Panc1 (cell line): Measurements from ENCODE around the gene THRAP3. TPM values are rescaled to one million over a fixed set of nuclear protein-coding genes. Genes with fewer than 3 reads are reported as not detected.
A peak's percentile ranks its signal among the peaks of the same experiment; 100 is the strongest.
"Not testable (repeated sequence)": the region's sequence is repeated elsewhere in the genome, so short reads cannot be mapped to it uniquely, and the experiment has no call there.

Experiments
- ATAC-seq: fragments of 200-7000 bp; cut with Tn5 transposase; 2 replicates; pipeline ENCODE4 v1.9.1; 2020; ENCODE audit warnings: mild to moderate bottlenecking, moderate library complexity
- BruUV-seq: library from RNA; stranded (reverse); fragments of 400-500 nt; replicated peaks from 2 replicates; lab custom pipeline; 2021; lab: Mats Ljungman, UMichigan
- CTCF ChIA-PET: fragments of 300-600 bp; sonication (Branson Sonifier 250); formaldehyde crosslinking; loops from one replicate; lab custom pipeline; 2022; ENCODE audit warnings: antibody characterized with exemption; lab: Charles Lee
- POLR2A ChIA-PET: fragments of 300-600 bp; sonication (Branson Sonifier 250); formaldehyde crosslinking; loops from one replicate; lab custom pipeline; 2022; ENCODE audit warnings: antibody characterized with exemption; lab: Charles Lee
- DNase-seq: peaks from one replicate; pipeline ENCODE4 v3.0.0-alpha.2; 2010; ENCODE audit warnings: low read depth, low spot score
- H3K27ac ChIP-seq: 2 replicates; pipeline ENCODE4 v1.5.1; 2011; ENCODE audit warnings: mild to moderate bottlenecking, low read length, inconsistent platforms
- H3K27me3 ChIP-seq: fragments of 200-500 bp; sonication (Bioruptor generic); 2 replicates; pipeline ENCODE4 v1.6.0; 2014; ENCODE audit warnings: low read length, inconsistent platforms; ENCODE audit not compliant: control insufficient read depth, insufficient read depth
- H3K36me3 ChIP-seq: fragments of 200-500 bp; sonication (Bioruptor generic); 2 replicates; pipeline ENCODE4 v1.5.1; 2014; ENCODE audit warnings: inconsistent platforms, mild to moderate bottlenecking, low read length, moderate library complexity; ENCODE audit not compliant: control insufficient read depth, insufficient read depth
- H3K4me1 ChIP-seq: 2 replicates; pipeline ENCODE4 v1.5.1; 2011; ENCODE audit warnings: inconsistent platforms, mild to moderate bottlenecking, low read length, moderate library complexity; ENCODE audit not compliant: control insufficient read depth, insufficient read depth
- H3K4me3 ChIP-seq, 2 experiments: 2 replicates each; pipeline ENCODE4 v1.5.1; 2011 to 2012; ENCODE audit warnings: low read depth in 2 of 2, low read length in 2 of 2, mild to moderate bottlenecking in 2 of 2, inconsistent platforms in 1 of 2, moderate library complexity in 1 of 2
- H3K9me3 ChIP-seq: fragments of 200-500 bp; sonication (Bioruptor generic); 2 replicates; pipeline ENCODE4 v1.5.1; 2014; ENCODE audit warnings: low read depth, mild to moderate bottlenecking, inconsistent platforms, low read length, moderate library complexity; ENCODE audit not compliant: control insufficient read depth, insufficient read depth
- CTCF ChIP-seq: fragments of 450-650 bp; IDR thresholded peaks from 2 replicates; pipeline ENCODE4 v1.5.1; 2017; ENCODE audit warnings: mild to moderate bottlenecking
- POLR2AphosphoS5 ChIP-seq: IDR thresholded peaks from 2 replicates; pipeline ENCODE4 v1.6.1; 2012; ENCODE audit warnings: mild to moderate bottlenecking, low read depth, low read length, moderate library complexity
- REST ChIP-seq, 2 experiments: IDR thresholded peaks; 2 replicates each; pipeline ENCODE4 v1.6.1; 2011 to 2012; ENCODE audit warnings: low read depth in 2 of 2, control low read depth in 1 of 2, low read length in 1 of 2, mild to moderate bottlenecking in 1 of 2, moderate library complexity in 1 of 2; ENCODE audit not compliant: insufficient read depth in 1 of 2
- SIN3A ChIP-seq: IDR thresholded peaks from 2 replicates; pipeline ENCODE4 v1.6.1; 2012; ENCODE audit warnings: low read depth, mild to moderate bottlenecking, low read length, moderate library complexity, borderline replicate concordance; ENCODE audit not compliant: insufficient read depth
- TCF7L2 ChIP-seq: IDR thresholded peaks from 2 replicates; pipeline ENCODE4 v1.6.1; 2011; ENCODE audit warnings: mild to moderate bottlenecking, low read depth, low read length, inconsistent platforms
- in situ Hi-C: cut with HindIII; loops from 2 replicates; pipeline ENCODE4 v1.10.0; 2016; ENCODE audit warnings: low sequenced_read_pairs, low pct_unique_long_range_greater_than_20kb
- intact Hi-C: fragments of 100-400 bp; cut with micrococcal nuclease; formaldehyde crosslinking; loops from one replicate; pipeline ENCODE4 v1.10.0; 2022; ENCODE audit not compliant: unreplicated experiment
- total RNA-seq: library from RNA; stranded (reverse); gene quantifications from one replicate; pipeline ENCODE4 v1.2.1, GENCODE V29; 2021; ENCODE audit not compliant: unreplicated experiment

Gene THRAP3
- total RNA-seq, 1 experiment from 2014 or later: 114 TPM

GRCh38 chr1:36183309-36183856 is 40.9 kb upstream of the THRAP3 start:
- Histone ChIP-seq H3K27ac (no peak overlapping the region; the same call in 1 of the 2 replicates), H3K4me1 (peaks cover 14% of the 10 kb centered on the region), H3K9me3 (no peaks in the 10 kb centered on the region), H3K4me3 (no peak overlapping the region), H3K27me3 (no peaks in the 10 kb centered on the region), H3K36me3 (peaks cover 4% of the 10 kb centered on the region)
- ATAC-seq: no peak
- ChIA-PET CTCF (interaction anchor here (1.2 kb wide), 1 partner anchor 102 kb away, joined by 3 read pairs; no protein-coding TSS in a partner anchor), POLR2A (interaction anchor here (0.9 kb wide), 1 partner anchor 38 kb away, joined by 4 read pairs; no protein-coding TSS in a partner anchor)
- DNase-seq: no peak
- intact Hi-C loops: no loop called here
- BruUV-seq: no TSS peak
- TF ChIP-seq POLR2AphosphoS5 (peak; percentile 58; the same call in 1 of the 2 replicates), TCF7L2 (no peak), REST (IDR thresholded peaks at IDR 0.05; ENCODE audit: insufficient read depth in 1 of 2, low read depth in 2 of 2, low read length in 1 of 2) (no peak)
- in situ Hi-C loops: no loop called here

- TF ChIP-seq REST (IDR thresholded peaks at IDR 0.05; ENCODE audit: insufficient read depth in 1 of 2, low read depth in 2 of 2, low read length in 1 of 2) (0 out of 4 replicates have a peak, but pooled peaks of 1 of the 2 experiments have one; percentile 29), TCF7L2 (no peak), CTCF (peak; percentile 91), POLR2AphosphoS5 (no peak), SIN3A (no peak)
- intact Hi-C loops: loop anchor here (1.0 to 5.0 kb wide), 2 partner anchors 39 to 86 kb away; partner anchors contain the start of gene TRAPPC3
- Histone ChIP-seq H3K36me3 (no peaks in the 10 kb centered on the region), H3K4me1 (peaks cover 9% of the 10 kb centered on the region), H3K27me3 (no peaks in the 10 kb centered on the region), H3K27ac (peak overlapping the region; percentile 82), H3K9me3 (no peaks in the 10 kb centered on the region), H3K4me3 (peak overlapping the region in 1 of 2 experiments; percentile 21; a peak in 1 of 4 replicates)
- CTCF ChIA-PET: interaction anchor here (0.6 to 2.1 kb wide), 14 partner anchors 9 to 276 kb away, joined by 3 to 29 read pairs (median 4); partner anchors contain the start of genes MRPS15 and TRAPPC3
- BruUV-seq: no TSS peak
- POLR2A ChIA-PET: no interaction called here
- DNase-seq (peak; percentile 81), ATAC-seq (peak; percentile 97)
- in situ Hi-C loops: no loop called here
Observed at GRCh38 chr1:36187800-36188593, 36.2 kb upstream of the THRAP3 start.

GRCh38 chr1:36196805-36197204 is 27.4 kb upstream of the THRAP3 start:
- H3K4me1 ChIP-seq, BruUV-seq, POLR2A ChIA-PET, DNase-seq, ATAC-seq, H3K36me3 ChIP-seq, H3K27ac ChIP-seq, H3K27me3 ChIP-seq, intact Hi-C loops, H3K9me3 ChIP-seq, in situ Hi-C loops, H3K4me3 ChIP-seq: not testable (repeated sequence)
- CTCF ChIA-PET: interaction anchor here (1.1 kb wide), 1 partner anchor 9 kb away, joined by 4 read pairs; no protein-coding TSS in a partner anchor
